Brain pericyte (primary cell): Measurements from ENCODE around the gene FAM234A.

ENCODE experiments used
- DNase-seq: peaks from one replicate; pipeline ENCODE4 v3.0.0-alpha.2; 2012; ENCODE audit warnings: low read depth, low spot score

FAM234A gene

GRCh38 chr16:281660-282255 lies 47.1 kb downstream of the FAM234A start:
- DNase-seq, result no peak

- no peak for DNase-seq
These were observed 47.9 kb downstream of the FAM234A start for GRCh38 chr16:282491-282890.

- DNase-seq, result no peak
These were observed 48.6 kb downstream of the FAM234A start, which contains the start of gene PDIA2 for GRCh38 chr16:283033-283805. Gene PDIA2, plus strand, starts transcription at chr16:283164. Its CDS starts 6 bp downstream, at chr16:283170.

- DNase-seq, result no peak
These were observed 49.8 kb downstream of the FAM234A start for GRCh38 chr16:284204-285120.

- no peak for DNase-seq
These were observed 50.8 kb downstream of the FAM234A start for GRCh38 chr16:285146-286055.

- DNase-seq, result no peak
These were observed 52.1 kb downstream of the FAM234A start for GRCh38 chr16:286491-287297.

- no peak for DNase-seq
These were observed 52.7 kb downstream of the FAM234A start for GRCh38 chr16:287298-287811.

GRCh38 chr16:287981-288920 lies 53.6 kb downstream of the FAM234A start:
- no peak for DNase-seq

- no peak for DNase-seq
These were observed 54.9 kb downstream of the FAM234A start for GRCh38 chr16:289395-289997.

GRCh38 chr16:290015-290680 lies 55.5 kb downstream of the FAM234A start:
- no peak for DNase-seq

- DNase-seq, result no peak
These were observed 56.2 kb downstream of the FAM234A start for GRCh38 chr16:290681-291405.

GRCh38 chr16:291539-291938 lies 56.9 kb downstream of the FAM234A start:
- no peak for DNase-seq

- no peak for DNase-seq
These were observed 58.6 kb downstream of the FAM234A start for GRCh38 chr16:293043-293775.

GRCh38 chr16:296276-296675 lies 61.7 kb downstream of the FAM234A start:
- no peak for DNase-seq

GRCh38 chr16:296806-297510 lies 62.3 kb downstream of the FAM234A start:
- no peak for DNase-seq

GRCh38 chr16:297832-298231 lies 63.2 kb downstream of the FAM234A start:
- no peak for DNase-seq
